Measurements from ENCODE around the gene NUDC. TPM values are rescaled to one million over a fixed set of nuclear protein-coding genes. Genes with fewer than 3 reads are reported as not detected.

Gene NUDC
- total and polyA plus RNA-seq, 12 donors = 48.9 to 95.9 (median 62.8) TPM

DNA sequence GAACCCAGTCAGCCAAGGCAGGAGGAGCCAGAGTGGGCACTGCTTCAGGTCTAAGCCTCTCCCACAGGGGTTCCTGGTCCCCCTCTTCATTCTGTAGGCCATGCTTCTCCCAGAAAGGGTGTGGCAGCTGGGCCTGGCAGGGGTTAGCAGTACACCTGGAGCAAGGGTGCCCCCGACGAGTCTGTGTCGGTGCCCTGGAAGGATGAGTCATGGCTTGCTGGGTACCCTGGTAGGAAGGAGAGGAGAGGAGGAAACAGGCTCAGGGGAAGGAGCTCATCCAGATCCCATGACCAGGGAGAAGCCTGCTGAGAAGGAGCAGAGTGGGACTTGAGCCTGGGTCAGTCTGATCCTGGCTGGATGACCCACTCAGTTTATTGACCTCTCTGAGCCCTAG, 28.4 kb downstream of the NUDC start:
- Histone ChIP-seq H3K27me3 (no peaks in the 10 kb centered on the region), H3K27ac (peak overlapping the region in 5 of 10 donors; percentile 5 to 54 (median 41)), H3K4me3 (no peak overlapping the region), H3K36me3 (peaks cover 0 to 29% (median 12%) of the 10 kb centered on the region in 9 donors), H3K4me1 (peaks cover 0 to 34% (median 12%) of the 10 kb centered on the region in 9 donors), H3K9me3 (no peaks in the 10 kb centered on the region)
- ATAC-seq (peak in 1 of 8 donors; percentile 3), DNase-seq (no peak)
- 81% methylated on average over 3 of the region's 3 CpGs for WGBS, 2 donors
- TF ChIP-seq, protein P1, sequence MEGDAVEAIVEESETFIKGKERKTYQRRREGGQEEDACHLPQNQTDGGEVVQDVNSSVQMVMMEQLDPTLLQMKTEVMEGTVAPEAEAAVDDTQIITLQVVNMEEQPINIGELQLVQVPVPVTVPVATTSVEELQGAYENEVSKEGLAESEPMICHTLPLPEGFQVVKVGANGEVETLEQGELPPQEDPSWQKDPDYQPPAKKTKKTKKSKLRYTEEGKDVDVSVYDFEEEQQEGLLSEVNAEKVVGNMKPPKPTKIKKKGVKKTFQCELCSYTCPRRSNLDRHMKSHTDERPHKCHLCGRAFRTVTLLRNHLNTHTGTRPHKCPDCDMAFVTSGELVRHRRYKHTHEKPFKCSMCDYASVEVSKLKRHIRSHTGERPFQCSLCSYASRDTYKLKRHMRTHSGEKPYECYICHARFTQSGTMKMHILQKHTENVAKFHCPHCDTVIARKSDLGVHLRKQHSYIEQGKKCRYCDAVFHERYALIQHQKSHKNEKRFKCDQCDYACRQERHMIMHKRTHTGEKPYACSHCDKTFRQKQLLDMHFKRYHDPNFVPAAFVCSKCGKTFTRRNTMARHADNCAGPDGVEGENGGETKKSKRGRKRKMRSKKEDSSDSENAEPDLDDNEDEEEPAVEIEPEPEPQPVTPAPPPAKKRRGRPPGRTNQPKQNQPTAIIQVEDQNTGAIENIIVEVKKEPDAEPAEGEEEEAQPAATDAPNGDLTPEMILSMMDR (IDR thresholded peaks at IDR 0.05) = no peak
- intact Hi-C loops (cut with DNase I) = no loop called here

DNA sequence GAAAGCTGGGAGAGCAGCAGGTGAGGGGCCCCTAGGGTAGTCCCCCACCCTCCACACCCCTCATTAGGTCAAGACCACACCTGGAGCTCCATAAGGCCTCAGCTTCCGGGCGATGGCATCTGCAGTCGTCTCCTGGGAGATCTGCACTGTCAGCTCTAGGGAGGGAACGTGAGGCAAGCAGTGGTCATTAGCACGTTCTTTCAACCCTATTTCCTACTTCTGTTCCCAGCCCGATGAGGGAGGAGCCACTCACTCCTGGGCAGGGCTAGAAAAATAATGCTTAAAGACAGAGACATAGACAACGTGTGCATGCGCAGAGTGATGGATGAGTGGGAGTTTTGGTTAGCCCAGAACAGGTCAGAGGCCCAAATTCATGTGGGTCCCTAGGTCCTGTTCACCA, 29.1 kb downstream of the NUDC start:
- ATAC-seq = no peak
- TF ChIP-seq, protein P1 (IDR thresholded peaks at IDR 0.05) = no peak
- DNase-seq = no peak
- intact Hi-C loops (cut with DNase I) = no loop called here
- Histone ChIP-seq H3K27me3 (no peaks in the 10 kb centered on the region), H3K27ac (no peak overlapping the region), H3K36me3 (peaks cover 0 to 23% (median 6%) of the 10 kb centered on the region in 9 donors), H3K4me1 (peaks cover 0 to 27% (median 11%) of the 10 kb centered on the region in 9 donors), H3K9me3 (peaks cover 0 to under 1% (median 0%) of the 10 kb centered on the region in 11 donors), H3K4me3 (no peak overlapping the region)
- 56 to 67% methylated on average over 8 of the region's 8 CpGs for WGBS, 2 donors

DNA sequence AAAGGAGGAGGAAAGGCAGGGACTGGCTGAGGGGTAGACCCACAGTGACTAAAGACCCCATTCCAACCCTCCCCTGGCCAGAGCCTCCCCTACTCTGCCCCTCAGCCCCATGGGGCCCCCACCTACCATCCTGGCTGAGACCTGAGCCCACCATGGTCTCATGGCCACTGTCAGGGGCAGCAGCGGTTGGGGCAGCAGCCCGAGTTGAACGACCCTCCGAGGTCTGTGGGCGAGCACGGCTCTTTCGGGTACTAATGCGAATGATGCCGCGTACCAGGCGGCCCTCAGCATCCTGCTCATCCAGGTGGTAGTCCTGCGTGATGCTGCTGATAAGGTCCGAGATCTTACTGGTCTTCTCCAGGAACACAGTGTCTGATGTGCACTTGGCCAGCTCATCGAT, 29.7 kb downstream of the NUDC start:
- Histone ChIP-seq H3K27ac (no peak overlapping the region), H3K27me3 (no peaks in the 10 kb centered on the region), H3K36me3 (peaks cover 0 to 17% (median 0%) of the 10 kb centered on the region in 9 donors), H3K4me1 (peaks cover 0 to 21% (median 4%) of the 10 kb centered on the region in 9 donors), H3K4me3 (no peak overlapping the region), H3K9me3 (peaks cover 0 to 6% (median 0%) of the 10 kb centered on the region in 11 donors)
- TF ChIP-seq, protein P1 (IDR thresholded peaks at IDR 0.05) = no peak
- DNase-seq = no peak
- 92 to 93% methylated on average over 14 of the region's 14 CpGs for WGBS, 2 donors
- intact Hi-C loops (cut with DNase I) = no loop called here
- ATAC-seq = no peak

DNA sequence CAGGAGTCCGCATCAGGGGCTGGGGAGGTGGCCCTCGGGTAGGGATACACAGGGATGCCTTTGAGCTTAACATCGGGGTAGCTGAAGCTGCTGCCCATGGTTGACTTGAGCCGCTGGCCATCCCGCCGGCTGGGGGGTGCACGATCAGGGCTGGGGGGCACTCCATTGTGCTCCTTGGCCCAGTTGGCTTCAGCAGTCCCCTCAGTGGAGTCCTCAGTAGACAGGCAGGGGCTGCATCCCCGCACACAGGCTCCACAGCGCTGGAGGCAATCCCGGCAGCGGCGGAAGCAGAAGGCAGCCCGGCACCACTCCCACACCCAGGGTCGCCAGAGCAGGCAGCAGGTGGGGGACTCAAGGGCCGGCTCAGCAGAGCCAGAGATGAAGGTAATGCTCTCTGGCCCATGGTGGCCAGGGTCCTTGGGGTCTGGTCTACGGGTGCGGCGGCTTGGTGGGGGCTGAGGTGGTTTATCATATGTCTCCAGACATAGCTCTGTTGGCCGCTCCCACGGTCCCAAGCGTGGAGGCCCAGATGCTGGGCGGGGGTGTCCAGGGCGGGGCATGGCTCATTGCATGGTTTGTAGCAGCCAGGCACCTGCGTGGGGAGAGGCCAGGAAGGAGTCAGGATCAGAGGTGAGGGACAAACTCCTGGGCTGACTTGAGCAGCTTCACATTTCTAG, 30.4 kb downstream of the NUDC start:
- no peak for ATAC-seq
- H3K27me3 ChIP-seq = peaks cover 0 to 5% (median 2%) of the 10 kb centered on the region in 7 donors
- H3K9me3 ChIP-seq = peaks cover 0 to 14% (median 0%) of the 10 kb centered on the region in 11 donors
- peaks cover 0 to 9% (median 0%) of the 10 kb centered on the region in 9 donors for H3K36me3 ChIP-seq
- H3K4me1 ChIP-seq = peaks cover 0 to 17% (median 4%) of the 10 kb centered on the region in 9 donors
- WGBS, 2 donors = 89 to 91% methylated on average over 24 of the region's 24 CpGs
- intact Hi-C loops (cut with DNase I) = no loop called here
- H3K27ac ChIP-seq = no peak overlapping the region
- TF ChIP-seq, protein P1 (IDR thresholded peaks at IDR 0.05) = no peak
- H3K4me3 ChIP-seq = no peak overlapping the region
- DNase-seq = no peak
